ENCODE data around the gene IGSF6. TPM values are rescaled to one million over a fixed set of nuclear protein-coding genes. Genes with fewer than 3 reads are reported as not detected.
A peak's percentile ranks its signal among the peaks of the same experiment; 100 is the strongest.
"Not testable (repeated sequence)": the region's sequence is repeated elsewhere in the genome, so short reads cannot be mapped to it uniquely, and the experiment has no call there.

Gene IGSF6
- polyA plus RNA-seq, 3 donors = 86.2 to 276 (median 159) TPM

DNA sequence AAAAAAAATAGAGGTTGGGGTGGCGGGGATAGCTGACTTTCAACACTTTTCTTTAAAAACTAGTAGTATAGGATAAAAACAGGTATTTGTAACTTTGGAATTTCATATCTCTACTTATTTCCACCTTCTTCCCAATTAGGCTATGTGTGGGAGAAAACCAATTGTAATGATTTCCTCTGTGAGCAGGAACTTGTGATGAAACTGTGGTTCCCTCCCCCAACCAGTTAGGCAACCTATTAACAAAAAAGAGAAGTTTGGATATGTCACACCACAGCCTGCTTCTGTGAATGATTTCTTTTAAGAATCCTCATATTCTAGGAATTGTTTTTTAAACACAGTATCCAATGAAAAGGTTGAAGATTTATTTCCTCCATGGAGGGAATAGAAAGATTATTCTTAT lies 1.9 kb downstream of the IGSF6 start:
- no peaks in the 10 kb centered on the region for H3K9me3 Mint-ChIP-seq
- Histone ChIP-seq H2AFZ (ENCODE audit: insufficient read depth, low read depth, low read length, poor library complexity, severe bottlenecking) (no peak overlapping the region), H3K4me3 (replicated peaks in 1 of 3; ENCODE audit: low read depth in 2 of 3, low read length in 3 of 3) (peak overlapping the region; percentile 81 to 98 (median 92)), H3K36me3 (replicated peaks in 1 of 2; ENCODE audit: control insufficient read depth in 1 of 2, insufficient read depth in 2 of 2, low read length in 2 of 2) (peaks cover 44% of the 10 kb centered on the region in 2 donors), H3K79me2 (ENCODE audit: insufficient read depth, low read length) (peaks cover 93% of the 10 kb centered on the region), H3K4me1 (ENCODE audit: control insufficient read depth in 1 of 2, insufficient read depth in 2 of 2, low read length in 2 of 2) (peaks cover 76 to 79% of the 10 kb centered on the region in 2 donors), H3K27ac (ENCODE audit: low read depth in 1 of 2, low read length in 2 of 2) (peak overlapping the region; percentile 77 to 98), H3K27me3 (ENCODE audit: control insufficient read depth in 2 of 2, insufficient read depth in 2 of 2, low read length in 2 of 2) (no peaks in the 10 kb centered on the region), H3K9me3 (replicated peaks in 1 of 2; ENCODE audit: control insufficient read depth in 1 of 2, insufficient read depth in 1 of 2, low read length in 2 of 2) (no peaks in the 10 kb centered on the region), H3K4me2 (replicated peaks; ENCODE audit: extremely low read depth, low read length, poor library complexity, severe bottlenecking) (peak overlapping the region; percentile 89), H4K20me1 (ENCODE audit: insufficient read depth, low read length) (peaks cover 54% of the 10 kb centered on the region), H3K9ac (ENCODE audit: insufficient read depth, low read length, poor library complexity, severe bottlenecking) (peak overlapping the region; percentile 75)
- WGBS (ENCODE audit: insufficient coverage) = no CpG with 5 or more reads among the region's 1 CpG
- intact Hi-C loops (cut with micrococcal nuclease) = loop anchor here (5.0 to 10.0 kb wide), 2 partner anchors 38 to 644 kb away; partner anchors contain the start of gene POLR3E (in 2 of the 2)
- H3K27me3 Mint-ChIP-seq (ENCODE audit: low read depth in 3 of 3) = no peaks in the 10 kb centered on the region
- peak overlapping the region; percentile 86 to 92 for H3K4me3 Mint-ChIP-seq
- peak; percentile 85 to 94 (median 93) for DNase-seq
- peaks cover 52 to 66% of the 10 kb centered on the region in 2 donors for H3K36me3 Mint-ChIP-seq
- TF ChIP-seq, protein P1, sequence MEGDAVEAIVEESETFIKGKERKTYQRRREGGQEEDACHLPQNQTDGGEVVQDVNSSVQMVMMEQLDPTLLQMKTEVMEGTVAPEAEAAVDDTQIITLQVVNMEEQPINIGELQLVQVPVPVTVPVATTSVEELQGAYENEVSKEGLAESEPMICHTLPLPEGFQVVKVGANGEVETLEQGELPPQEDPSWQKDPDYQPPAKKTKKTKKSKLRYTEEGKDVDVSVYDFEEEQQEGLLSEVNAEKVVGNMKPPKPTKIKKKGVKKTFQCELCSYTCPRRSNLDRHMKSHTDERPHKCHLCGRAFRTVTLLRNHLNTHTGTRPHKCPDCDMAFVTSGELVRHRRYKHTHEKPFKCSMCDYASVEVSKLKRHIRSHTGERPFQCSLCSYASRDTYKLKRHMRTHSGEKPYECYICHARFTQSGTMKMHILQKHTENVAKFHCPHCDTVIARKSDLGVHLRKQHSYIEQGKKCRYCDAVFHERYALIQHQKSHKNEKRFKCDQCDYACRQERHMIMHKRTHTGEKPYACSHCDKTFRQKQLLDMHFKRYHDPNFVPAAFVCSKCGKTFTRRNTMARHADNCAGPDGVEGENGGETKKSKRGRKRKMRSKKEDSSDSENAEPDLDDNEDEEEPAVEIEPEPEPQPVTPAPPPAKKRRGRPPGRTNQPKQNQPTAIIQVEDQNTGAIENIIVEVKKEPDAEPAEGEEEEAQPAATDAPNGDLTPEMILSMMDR (IDR thresholded peaks at IDR 0.05) = no peak
- peak overlapping the region; percentile 93 to 98 (median 97) for H3K27ac Mint-ChIP-seq
- peaks cover 79% of the 10 kb centered on the region for H3K4me1 Mint-ChIP-seq

DNA sequence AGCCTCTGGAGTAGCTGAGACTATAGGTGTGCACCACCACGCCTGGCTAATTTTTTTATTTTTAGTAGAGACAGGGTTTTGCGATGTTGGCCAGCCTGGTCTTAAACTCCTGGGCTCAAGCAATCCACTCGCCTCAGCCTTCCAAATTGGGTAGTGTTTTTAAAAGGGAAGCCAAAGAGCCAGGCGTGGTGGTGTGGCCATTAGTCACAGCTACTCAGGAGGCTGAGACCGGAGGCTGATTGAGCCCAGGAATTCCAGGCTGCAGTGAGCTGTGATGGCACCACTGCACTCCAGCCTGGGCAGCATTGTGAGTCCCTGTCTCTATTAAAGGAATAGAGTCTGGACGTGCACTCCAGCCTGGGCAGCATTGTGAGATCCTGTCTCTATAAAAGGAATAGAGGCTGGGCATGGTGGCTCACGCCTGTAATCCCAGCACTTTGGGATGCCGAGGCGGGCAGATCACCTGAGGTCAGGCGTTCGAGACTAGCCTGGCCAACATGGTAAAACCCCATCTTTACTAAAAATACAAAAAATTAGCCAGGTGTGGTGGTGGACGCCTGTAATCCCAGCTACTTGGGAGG lies 2.5 kb downstream of the IGSF6 start:
- not testable (repeated sequence) for H3K9me3 Mint-ChIP-seq; H3K27me3 ChIP-seq (ENCODE audit: control insufficient read depth in 2 of 2, insufficient read depth in 2 of 2, low read length in 2 of 2); H3K9me3 ChIP-seq (replicated peaks in 1 of 2; ENCODE audit: control insufficient read depth in 1 of 2, insufficient read depth in 1 of 2, low read length in 2 of 2); H3K27me3 Mint-ChIP-seq (ENCODE audit: low read depth in 3 of 3); H2AFZ ChIP-seq (ENCODE audit: insufficient read depth, low read depth, low read length, poor library complexity, severe bottlenecking)
- intact Hi-C loops (cut with micrococcal nuclease) = loop anchor here (5.0 to 10.0 kb wide), 2 partner anchors 38 to 645 kb away; partner anchors contain the start of gene POLR3E (in 2 of the 2)
- Mint-ChIP-seq H3K36me3 (peaks cover 47 to 62% of the 10 kb centered on the region in 2 donors), H3K27ac (peak overlapping the region; percentile 93 to 98 (median 97)), H3K4me1 (peaks cover 77% of the 10 kb centered on the region), H3K4me3 (peak overlapping the region; percentile 86 to 92)
- DNase-seq = peak in 2 of 3 donors; percentile 63 to 80
- Histone ChIP-seq H3K27ac (ENCODE audit: low read depth in 1 of 2, low read length in 2 of 2) (peak overlapping the region; percentile 77 to 98), H3K79me2 (ENCODE audit: insufficient read depth, low read length) (peaks cover 92% of the 10 kb centered on the region), H3K9ac (ENCODE audit: insufficient read depth, low read length, poor library complexity, severe bottlenecking) (peak overlapping the region; percentile 75), H3K36me3 (replicated peaks in 1 of 2; ENCODE audit: control insufficient read depth in 1 of 2, insufficient read depth in 2 of 2, low read length in 2 of 2) (peaks cover 38 to 39% of the 10 kb centered on the region in 2 donors), H3K4me3 (replicated peaks in 1 of 3; ENCODE audit: low read depth in 2 of 3, low read length in 3 of 3) (peak overlapping the region; percentile 81 to 98 (median 92)), H4K20me1 (ENCODE audit: insufficient read depth, low read length) (peaks cover 56% of the 10 kb centered on the region), H3K4me2 (replicated peaks; ENCODE audit: extremely low read depth, low read length, poor library complexity, severe bottlenecking) (peak overlapping the region; percentile 89), H3K4me1 (ENCODE audit: control insufficient read depth in 1 of 2, insufficient read depth in 2 of 2, low read length in 2 of 2) (peaks cover 76 to 79% of the 10 kb centered on the region in 2 donors)
- 22% methylated on average over 3 of the region's 12 CpGs for WGBS (ENCODE audit: insufficient coverage)

Measured in CD14-positive monocyte (primary cell).